GM21423 (cell line): ENCODE results near the gene PTPRG.

ENCODE experiments used
- ATAC-seq: cut with Tn5 transposase; IDR thresholded peaks from one replicate; pipeline ENCODE4 v1.9.1; 2021; ENCODE audit warnings: mild to moderate bottlenecking, moderate library complexity; ENCODE audit not compliant: unreplicated experiment

The PTPRG gene

GRCh38 chr3:61847784-61848462, 286.6 kb downstream of the PTPRG start:
- no peak for ATAC-seq

- no peak for ATAC-seq
Observed at GRCh38 chr3:61848885-61849284, 287.5 kb downstream of the PTPRG start.

GRCh38 chr3:61853912-61854311, 292.5 kb downstream of the PTPRG start:
- ATAC-seq: no peak

DNA sequence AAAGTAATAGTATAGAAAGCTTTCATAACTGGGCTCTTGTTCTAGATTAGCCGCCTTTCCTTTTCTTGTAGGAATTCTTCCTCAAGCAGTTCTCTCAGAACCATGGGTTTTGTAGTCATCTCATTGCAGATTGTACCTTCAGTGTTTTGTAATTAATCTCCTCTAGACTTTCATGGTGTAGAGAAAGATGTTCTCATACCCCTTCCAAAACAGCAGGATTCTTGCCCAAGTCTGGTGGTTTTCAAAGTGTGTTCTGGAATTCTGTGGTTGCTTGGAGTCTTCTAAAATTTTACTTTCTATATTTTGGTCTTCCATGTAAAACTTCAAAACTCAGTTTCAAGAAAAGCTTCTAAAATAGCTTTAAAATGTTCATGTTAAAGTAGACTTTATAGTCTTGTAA, 293.8 kb downstream of the PTPRG start:
- no peak for ATAC-seq

- ATAC-seq: no peak
Observed at GRCh38 chr3:61857297-61857696, 295.9 kb downstream of the PTPRG start.

- ATAC-seq: no peak
Observed at GRCh38 chr3:61858054-61858453, 296.7 kb downstream of the PTPRG start.

- no peak for ATAC-seq
Observed at GRCh38 chr3:61861410-61861809, 300.0 kb downstream of the PTPRG start.

DNA sequence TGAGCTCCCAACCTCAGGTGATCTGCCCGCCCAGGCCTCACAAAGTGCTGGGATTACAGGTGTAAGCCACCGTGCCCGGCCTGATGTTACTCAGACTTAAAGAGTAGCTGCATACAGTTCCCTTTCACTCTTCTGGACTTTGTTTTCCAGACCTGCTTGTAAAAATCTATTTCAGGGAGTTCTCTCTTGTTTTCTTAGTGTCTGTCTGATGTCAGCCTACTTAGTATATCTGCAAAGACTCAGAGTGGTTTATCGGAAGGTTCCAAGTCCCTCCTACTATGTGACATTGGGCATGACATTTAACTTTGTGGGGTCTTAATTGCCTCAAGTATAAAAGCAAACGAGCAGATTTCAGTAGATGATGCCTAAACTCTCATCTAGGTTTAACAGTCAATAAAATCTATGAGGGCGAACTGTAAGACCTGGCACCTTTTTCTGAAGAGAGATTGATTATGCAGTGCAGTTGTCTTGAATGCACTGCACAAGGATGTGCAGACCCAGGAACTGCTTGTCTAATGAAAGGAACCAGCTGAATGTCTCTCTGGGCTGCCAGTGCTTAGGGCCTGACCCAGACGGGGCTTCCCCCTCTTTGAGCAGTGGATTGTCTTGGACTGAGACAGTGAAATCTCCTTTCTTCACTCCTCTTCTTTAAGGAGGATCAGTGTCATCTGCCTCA, 301.4 kb downstream of the PTPRG start:
- ATAC-seq: no peak

DNA sequence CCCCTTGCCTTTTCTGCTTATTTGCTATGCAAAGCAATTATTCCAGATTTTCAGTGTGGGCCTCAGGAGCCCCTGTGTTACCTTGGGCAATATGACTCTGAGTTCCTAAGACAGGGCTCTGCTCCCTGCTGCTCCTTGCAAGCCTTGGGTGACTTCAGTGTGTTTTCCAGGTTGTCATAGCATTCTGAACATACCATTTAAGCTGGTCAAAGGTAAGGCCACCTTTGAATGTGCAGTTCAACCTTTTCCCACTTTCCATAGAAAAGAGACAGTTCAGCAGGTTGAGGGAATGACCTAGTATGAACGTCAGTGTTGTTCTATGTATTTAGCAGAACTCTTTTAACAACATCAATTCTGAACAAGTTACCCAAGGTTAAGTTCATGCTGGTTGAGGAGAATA, 302.2 kb downstream of the PTPRG start:
- no peak for ATAC-seq

DNA sequence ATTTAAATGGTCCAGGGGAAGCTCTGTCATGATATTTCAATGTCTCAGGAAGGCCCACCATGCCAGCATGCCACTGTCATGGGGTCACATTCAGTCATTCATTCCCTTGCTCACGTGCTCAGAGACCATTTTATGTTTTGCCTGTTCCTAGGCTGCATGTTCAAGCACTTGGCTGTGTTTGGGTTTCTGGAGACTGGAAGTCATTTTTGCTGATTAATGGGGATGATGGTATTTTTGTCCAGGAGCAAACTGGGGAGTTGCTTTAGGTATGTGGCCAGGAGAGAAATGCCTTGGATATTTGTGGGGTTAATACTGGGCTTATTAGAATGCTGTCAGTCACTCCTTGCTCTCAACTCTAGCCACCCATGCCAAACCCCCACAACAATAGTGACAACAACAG, 303.5 kb downstream of the PTPRG start:
- ATAC-seq: no peak

GRCh38 chr3:61865466-61866152, 304.2 kb downstream of the PTPRG start:
- no peak for ATAC-seq

- ATAC-seq: no peak
Observed at GRCh38 chr3:61866153-61866542, 304.8 kb downstream of the PTPRG start.

GRCh38 chr3:61866961-61867461, 305.6 kb downstream of the PTPRG start:
- no peak for ATAC-seq

GRCh38 chr3:61868499-61868898, 307.1 kb downstream of the PTPRG start:
- ATAC-seq: no peak

DNA sequence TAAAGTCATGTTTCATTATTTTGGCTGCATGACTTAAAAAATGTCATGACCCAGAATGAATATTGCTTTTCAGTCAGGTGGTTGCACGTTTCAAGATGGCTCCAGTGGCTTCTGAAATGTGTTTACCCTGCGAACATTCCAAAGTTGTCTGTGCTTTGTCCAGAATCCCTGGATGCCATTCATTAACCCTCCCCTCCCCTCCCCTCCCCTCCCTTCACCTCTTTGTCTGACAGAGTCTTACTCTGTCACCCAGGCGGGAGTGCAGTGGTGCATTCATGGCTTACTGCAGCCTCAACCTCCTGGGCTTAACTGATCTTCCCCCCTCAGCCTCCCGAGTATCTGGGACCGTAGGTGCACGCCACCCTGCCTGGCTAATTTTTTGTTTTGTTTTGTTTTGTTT, 308.0 kb downstream of the PTPRG start:
- ATAC-seq: no peak

DNA sequence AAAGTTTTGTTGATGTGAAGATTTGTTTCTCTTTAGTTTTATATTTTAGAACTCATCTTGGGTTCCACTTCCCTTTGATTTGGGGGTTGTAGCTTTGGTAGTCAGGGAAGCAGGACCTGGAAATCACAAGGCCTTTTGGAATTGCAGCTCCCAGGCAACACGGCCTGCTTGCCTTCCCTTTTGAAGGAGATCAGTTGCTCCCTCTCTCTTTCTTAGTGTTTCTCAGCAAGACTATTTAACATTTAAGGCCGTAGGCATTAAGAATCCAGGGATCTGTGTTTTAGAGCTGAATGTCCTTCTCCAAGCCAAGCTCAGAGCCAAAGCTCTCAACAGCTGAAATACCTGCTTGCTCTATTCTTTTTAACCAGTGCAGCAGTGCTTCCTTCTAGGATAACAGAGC, 310.3 kb downstream of the PTPRG start:
- ATAC-seq: no peak

- no peak for ATAC-seq
Observed at GRCh38 chr3:61872077-61872706, 310.8 kb downstream of the PTPRG start.

DNA sequence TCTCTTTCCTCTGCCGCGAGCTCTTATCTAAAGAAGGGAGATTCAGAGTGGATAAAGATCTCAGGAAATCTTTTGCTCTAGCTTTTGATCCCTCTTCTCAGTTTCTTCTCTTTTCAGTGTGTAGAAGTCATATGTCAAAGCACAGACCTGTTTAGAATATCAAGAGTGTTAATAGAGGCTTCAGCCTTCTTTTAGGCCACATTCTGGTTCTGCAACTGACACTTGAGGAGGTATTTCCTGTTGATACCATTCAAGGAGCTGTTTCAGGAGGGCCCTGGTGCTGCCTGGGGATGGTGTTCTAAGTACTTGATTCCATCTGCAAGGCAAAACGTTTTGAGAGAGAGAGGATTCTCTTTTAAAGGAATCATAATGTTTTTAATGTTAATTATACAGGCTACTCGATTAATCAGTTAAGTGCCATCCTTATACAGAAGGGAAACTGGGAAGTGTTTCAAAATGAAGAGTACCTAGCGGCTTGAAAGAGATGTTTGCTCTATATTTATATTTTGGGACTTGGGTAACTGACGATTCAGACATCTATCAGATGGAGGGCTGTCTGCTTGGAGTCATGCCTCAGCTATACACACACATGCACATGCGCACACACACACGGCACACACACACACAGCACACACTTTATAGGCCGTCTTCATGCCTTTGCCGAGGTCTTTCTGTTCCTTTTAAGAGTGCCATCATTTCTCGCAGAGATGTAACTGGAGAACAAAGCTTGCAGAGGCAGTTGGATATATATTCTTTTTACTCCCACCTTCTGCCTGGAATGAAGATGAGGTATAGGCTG, 313.9 kb downstream of the PTPRG start:
- no peak for ATAC-seq

DNA sequence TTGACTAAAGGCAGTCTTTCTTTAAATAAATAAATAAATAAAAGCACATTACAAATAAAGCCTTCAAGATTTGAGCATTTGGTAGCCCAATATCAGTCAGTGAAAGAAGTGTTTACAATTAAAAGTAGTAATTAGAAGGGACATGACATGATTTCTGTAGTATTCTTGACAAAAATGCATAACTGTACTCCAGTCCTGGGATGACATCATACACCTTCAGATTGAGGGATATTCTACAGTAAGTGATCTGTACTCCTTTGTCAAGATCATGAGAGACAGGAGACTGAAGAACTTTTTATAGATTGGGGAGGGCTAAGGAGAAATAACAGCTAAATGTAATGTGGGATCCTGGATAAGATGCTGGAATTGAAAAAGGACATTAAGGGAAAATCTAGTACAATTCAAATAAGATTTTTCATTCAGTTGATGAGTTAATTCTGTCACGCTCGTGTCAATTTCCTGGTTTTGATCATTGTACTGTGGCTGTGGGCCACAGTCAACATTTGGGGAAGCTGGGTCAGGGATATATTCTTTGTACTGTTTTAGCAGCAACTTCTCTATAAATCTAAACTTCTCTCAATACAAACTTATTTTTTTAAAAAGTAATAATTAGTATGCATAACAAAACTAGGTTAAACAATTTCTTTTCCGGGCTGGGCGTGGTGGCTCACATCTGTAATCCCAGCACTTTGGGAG, 314.8 kb downstream of the PTPRG start:
- ATAC-seq: no peak

DNA sequence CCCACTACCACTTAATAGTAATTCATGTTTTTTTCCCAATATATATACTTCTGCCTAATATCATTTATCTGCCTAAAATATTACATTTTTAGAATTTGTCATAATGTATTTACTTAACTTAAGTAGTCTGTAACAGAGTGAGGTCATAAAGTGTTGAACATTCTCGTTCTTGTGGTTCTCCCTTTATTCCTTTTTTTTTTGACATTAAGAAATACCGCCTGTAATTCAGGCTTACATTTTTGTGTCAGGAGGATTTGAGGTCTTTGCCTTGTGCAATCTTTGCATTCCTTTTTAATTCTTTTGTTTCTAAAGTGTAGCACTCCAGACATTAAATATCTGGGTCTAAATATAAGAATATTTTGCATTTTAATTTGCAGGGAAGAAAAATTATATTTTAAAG, 315.4 kb downstream of the PTPRG start:
- no peak for ATAC-seq
